CMK (cell line): Measurements from ENCODE around the gene KRTAP9-7.
"Not testable (repeated sequence)": the region's sequence is repeated elsewhere in the genome, so short reads cannot be mapped to it uniquely, and the experiment has no call there.

Experiments used
- DNase-seq: peaks from one replicate; pipeline ENCODE4 v3.0.0-alpha.2; 2010; ENCODE audit warnings: low read depth

Gene KRTAP9-7

GRCh38 chr17:41275648-41276190, at the start of gene KRTAP9-7:
KRTAP9-7 (plus strand) TSS chr17:41275698; CDS start chr17:41275698, 0 bp downstream.
- not testable (repeated sequence) for DNase-seq

- no peak for DNase-seq
These were observed 49.4 kb upstream of the KRTAP9-7 start for GRCh38 chr17:41226051-41226450.

- DNase-seq: not testable (repeated sequence)
These were observed 48.9 kb upstream of the KRTAP9-7 start, which contains the start of gene KRTAP9-2 for GRCh38 chr17:41226598-41227095. KRTAP9-2 (plus strand) TSS chr17:41226648; CDS start chr17:41226655, 7 bp downstream.

- no peak for DNase-seq
These were observed 45.4 kb upstream of the KRTAP9-7 start for GRCh38 chr17:41230094-41230493.

GRCh38 chr17:41231731-41232130, 43.8 kb upstream of the KRTAP9-7 start:
- DNase-seq: no peak

- not testable (repeated sequence) for DNase-seq
These were observed 42.9 kb upstream of the KRTAP9-7 start, which contains the start of gene KRTAP9-3 for GRCh38 chr17:41232399-41233105. KRTAP9-3 (plus strand) TSS chr17:41232449; CDS start chr17:41232502, 53 bp downstream.

- not testable (repeated sequence) for DNase-seq
These were observed 38.4 kb upstream of the KRTAP9-7 start for GRCh38 chr17:41237116-41237515.

- DNase-seq: not testable (repeated sequence)
These were observed 37.5 kb upstream of the KRTAP9-7 start, which contains the start of gene KRTAP9-8 for GRCh38 chr17:41237949-41238437. KRTAP9-8 (plus strand) TSS chr17:41237999; CDS start chr17:41238052, 53 bp downstream.

GRCh38 chr17:41246995-41247787, 28.3 kb upstream of the KRTAP9-7 start:
- DNase-seq: not testable (repeated sequence)

GRCh38 chr17:41249637-41250240, 25.8 kb upstream of the KRTAP9-7 start, which contains the start of gene KRTAP9-4:
KRTAP9-4 (plus strand) TSS chr17:41249687; CDS start chr17:41249721, 34 bp downstream.
- not testable (repeated sequence) for DNase-seq

GRCh38 chr17:41251261-41251660, 24.2 kb upstream of the KRTAP9-7 start:
- DNase-seq: no peak

GRCh38 chr17:41254861-41255260, 20.6 kb upstream of the KRTAP9-7 start:
- DNase-seq: no peak

GRCh38 chr17:41255381-41256290, 19.9 kb upstream of the KRTAP9-7 start, which contains the start of gene KRTAP9-9:
KRTAP9-9 (plus strand) TSS chr17:41255384.
- not testable (repeated sequence) for DNase-seq

GRCh38 chr17:41256291-41256685, 19.2 kb upstream of the KRTAP9-7 start:
- no peak for DNase-seq

GRCh38 chr17:41258406-41258805, 17.1 kb upstream of the KRTAP9-7 start:
- no peak for DNase-seq

GRCh38 chr17:41263212-41263611, 12.3 kb upstream of the KRTAP9-7 start:
- DNase-seq: no peak

- no peak for DNase-seq
These were observed 10.9 kb upstream of the KRTAP9-7 start for GRCh38 chr17:41264599-41264998.

- no peak for DNase-seq
These were observed 10.4 kb upstream of the KRTAP9-7 start, which contains the start of gene KRTAP9-6 for GRCh38 chr17:41265078-41265477. KRTAP9-6 (plus strand) TSS chr17:41265378; CDS start chr17:41265378, 0 bp downstream.

- no peak for DNase-seq
These were observed 7.8 kb upstream of the KRTAP9-7 start for GRCh38 chr17:41267711-41268110.

GRCh38 chr17:41271323-41271722, 4.2 kb upstream of the KRTAP9-7 start:
- not testable (repeated sequence) for DNase-seq
